ENCODE measurements around the gene ITK.

DNA sequence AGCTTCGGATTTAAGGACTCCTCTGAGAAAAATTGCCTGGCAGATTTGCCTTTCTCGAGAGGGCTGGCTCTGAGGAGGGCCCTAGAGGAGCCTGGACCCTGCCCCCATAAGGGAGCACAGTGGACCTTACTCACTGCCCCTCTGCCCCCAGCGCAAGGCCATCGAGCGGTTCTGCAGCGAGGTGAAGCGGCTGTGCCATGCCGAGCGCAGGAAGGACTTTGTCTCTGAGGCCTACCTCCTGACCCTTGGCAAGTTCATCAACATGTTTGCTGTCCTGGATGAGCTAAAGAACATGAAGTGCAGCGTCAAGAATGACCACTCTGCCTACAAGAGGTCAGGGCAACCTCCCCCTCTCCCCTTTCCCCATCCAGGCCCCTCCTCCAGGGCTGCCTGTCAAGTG, 119.9 kb downstream of the ITK start:
- TF ChIP-seq, protein P1, sequence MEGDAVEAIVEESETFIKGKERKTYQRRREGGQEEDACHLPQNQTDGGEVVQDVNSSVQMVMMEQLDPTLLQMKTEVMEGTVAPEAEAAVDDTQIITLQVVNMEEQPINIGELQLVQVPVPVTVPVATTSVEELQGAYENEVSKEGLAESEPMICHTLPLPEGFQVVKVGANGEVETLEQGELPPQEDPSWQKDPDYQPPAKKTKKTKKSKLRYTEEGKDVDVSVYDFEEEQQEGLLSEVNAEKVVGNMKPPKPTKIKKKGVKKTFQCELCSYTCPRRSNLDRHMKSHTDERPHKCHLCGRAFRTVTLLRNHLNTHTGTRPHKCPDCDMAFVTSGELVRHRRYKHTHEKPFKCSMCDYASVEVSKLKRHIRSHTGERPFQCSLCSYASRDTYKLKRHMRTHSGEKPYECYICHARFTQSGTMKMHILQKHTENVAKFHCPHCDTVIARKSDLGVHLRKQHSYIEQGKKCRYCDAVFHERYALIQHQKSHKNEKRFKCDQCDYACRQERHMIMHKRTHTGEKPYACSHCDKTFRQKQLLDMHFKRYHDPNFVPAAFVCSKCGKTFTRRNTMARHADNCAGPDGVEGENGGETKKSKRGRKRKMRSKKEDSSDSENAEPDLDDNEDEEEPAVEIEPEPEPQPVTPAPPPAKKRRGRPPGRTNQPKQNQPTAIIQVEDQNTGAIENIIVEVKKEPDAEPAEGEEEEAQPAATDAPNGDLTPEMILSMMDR (IDR thresholded peaks at IDR 0.05), result no peak
- no peak for TF ChIP-seq EZH2 (IDR thresholded peaks at IDR 0.05; ENCODE audit: borderline replicate concordance, insufficient read depth, low read depth, low read length, poor library complexity, severe bottlenecking)

Measured in B cell (primary cell).